Coronary artery (tissue), 2 donors: Measurements from ENCODE around the gene SRSF7.
A peak's percentile ranks its signal among the peaks of the same experiment; 100 is the strongest.

Experiments
- DNase-seq: peaks from one replicate; pipeline ENCODE4 v3.0.0-alpha.2; 2017; ENCODE audit warnings: low spot score
- H3K27ac ChIP-seq, 2 donors: fragments of 200-600 bp; sonication (generic); one replicate each; pipeline ENCODE4 v1.5.1; 2016 to 2019
- H3K4me3 ChIP-seq: fragments of 200-600 bp; sonication (generic); 2 replicates; pipeline ENCODE4 v1.5.1; 2016; ENCODE audit warnings: mild to moderate bottlenecking, moderate library complexity
- CTCF ChIP-seq: fragments of 200-600 bp; sonication (generic); IDR thresholded peaks from one replicate; pipeline ENCODE4 v1.5.1; 2019; ENCODE audit warnings: antibody characterized with exemption

SRSF7 gene

DNA sequence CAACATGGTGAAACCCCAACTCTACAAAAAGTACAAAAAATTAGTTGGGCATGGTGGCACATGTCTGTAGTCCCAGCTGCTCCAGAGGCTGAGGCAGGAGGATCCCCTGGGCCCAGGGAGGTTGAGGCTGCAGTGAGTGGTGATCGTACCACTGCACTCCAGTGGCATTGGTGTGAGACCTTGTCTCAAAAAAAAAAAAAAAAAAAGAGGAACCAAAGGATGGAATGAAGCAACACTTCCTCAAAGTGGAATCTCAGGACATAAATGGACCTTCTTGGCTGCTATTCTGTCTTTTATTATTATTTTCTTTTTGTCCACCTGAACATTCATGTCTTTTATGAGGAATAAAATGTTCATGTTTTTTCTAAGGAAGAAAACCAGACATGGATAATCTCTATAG is 40.6 kb upstream of the SRSF7 start:
- H3K4me3 ChIP-seq, result no peak overlapping the region
- DNase-seq, result no peak
- TF ChIP-seq CTCF, result no peak
- H3K27ac ChIP-seq, result no peak overlapping the region

DNA sequence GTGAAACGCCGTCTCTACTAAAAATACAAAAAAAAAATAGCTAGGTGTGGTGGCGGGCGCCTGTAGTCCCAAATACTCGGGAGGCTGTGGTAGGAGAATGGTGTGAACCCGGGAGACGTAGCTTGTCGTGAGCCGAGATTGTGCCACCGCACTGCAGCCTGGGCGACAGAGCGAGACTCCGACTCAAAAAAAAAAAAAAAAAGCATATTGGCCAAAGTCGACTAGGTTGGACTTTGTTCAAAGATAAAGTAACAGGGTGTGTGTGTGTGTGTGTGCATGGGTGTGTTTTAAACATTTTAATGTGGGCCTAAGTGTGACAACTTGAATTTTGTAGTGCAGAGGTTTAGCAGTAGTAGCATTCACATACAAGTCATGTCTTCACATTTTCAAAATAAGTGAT is 38.5 kb upstream of the SRSF7 start:
- H3K27ac ChIP-seq, result no peak overlapping the region

DNA sequence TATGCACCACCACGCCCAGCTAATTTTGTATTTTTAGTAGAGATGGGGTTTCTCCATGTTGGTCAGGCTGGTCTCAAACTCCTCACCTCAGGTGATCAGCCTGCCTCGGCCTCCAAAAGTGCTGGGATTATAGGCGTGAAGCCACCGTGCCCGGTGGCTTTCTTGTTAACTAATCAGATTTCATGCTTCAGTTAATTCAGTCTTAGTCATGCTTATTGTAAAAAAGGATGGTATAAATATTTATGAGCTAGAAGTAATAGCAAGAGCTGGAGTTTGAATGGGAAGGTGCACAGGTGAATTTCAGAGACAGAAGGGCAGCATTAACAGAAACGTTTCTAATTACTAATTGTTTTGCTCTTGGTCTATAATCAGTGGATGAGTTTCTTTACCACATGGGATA is 37.1 kb upstream of the SRSF7 start:
- DNase-seq, result no peak
- Histone ChIP-seq H3K4me3 (no peak overlapping the region), H3K27ac (no peak overlapping the region)
- no peak for TF ChIP-seq CTCF

More for the DNA sequence above, 38.5 kb upstream of the SRSF7 start:
- no peak for TF ChIP-seq CTCF
- H3K4me3 ChIP-seq, result no peak overlapping the region
- no peak for DNase-seq

DNA sequence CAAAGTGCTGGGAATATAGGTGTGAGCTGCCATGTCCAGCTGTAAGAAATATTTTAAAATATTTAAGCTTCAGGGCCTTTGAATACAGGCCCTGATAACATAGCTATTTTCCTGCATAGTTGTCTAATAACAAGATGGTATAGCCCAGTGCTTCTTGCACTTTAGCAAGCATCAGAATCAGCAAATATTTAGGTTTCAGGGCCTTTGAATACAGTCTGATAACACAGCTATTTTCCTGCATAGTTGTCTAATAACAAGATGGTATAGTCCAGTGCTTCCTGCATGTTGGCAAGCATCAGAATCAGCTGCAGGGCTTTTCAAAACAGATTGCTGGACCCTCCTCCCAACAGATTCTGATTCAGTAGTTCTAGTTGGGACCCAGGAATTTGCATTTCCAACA is 32.4 kb upstream of the SRSF7 start:
- TF ChIP-seq CTCF, result no peak
- no peak overlapping the region for H3K27ac ChIP-seq
- no peak for DNase-seq
- no peak overlapping the region for H3K4me3 ChIP-seq

- no peak for DNase-seq
- peak overlapping the region in 1 of 2 donors; percentile 62 for H3K27ac ChIP-seq
- peak overlapping the region; percentile 70 for H3K4me3 ChIP-seq
- no peak for TF ChIP-seq CTCF
Observed at GRCh38 chr2:38778687-38779082, 27.5 kb upstream of the SRSF7 start.

DNA sequence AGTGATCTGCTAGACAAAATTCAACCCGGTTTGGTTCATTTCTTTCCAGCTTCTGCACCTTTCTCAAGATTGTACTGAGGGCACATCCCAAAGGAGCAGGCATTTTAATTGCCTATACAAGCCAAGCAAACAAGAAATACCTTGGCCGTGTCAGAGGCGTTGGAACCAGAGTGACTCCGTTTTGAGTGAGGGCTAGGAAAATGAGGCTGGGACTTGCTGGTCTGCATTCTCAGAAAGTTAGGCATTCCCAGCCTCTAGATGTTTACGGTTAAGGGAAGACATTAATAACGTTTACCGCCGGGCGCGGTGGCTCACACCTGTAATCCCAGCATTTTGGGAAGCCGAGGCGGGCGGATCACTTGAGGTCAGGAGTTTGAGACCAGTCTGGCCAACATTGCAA is 25.4 kb upstream of the SRSF7 start:
- H3K4me3 ChIP-seq, result no peak overlapping the region
- H3K27ac ChIP-seq, result no peak overlapping the region
- TF ChIP-seq CTCF, result no peak
- no peak for DNase-seq

DNA sequence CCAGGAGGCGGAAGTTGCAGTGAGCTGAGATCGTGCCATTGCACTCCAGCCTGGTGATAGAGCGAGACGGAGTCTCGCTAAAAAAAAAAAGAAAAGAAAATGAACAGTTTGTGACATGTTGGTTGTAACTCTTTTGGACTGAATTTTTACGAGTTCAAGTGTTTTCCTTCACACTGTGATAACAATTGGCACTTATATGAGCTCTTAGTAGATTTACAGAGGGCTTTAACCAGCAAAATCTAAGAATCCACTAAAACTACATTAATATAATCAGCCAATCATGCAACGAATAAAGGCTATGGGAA is 24.7 kb upstream of the SRSF7 start:
- TF ChIP-seq CTCF, result no peak
- no peak for DNase-seq
- Histone ChIP-seq H3K4me3 (no peak overlapping the region), H3K27ac (no peak overlapping the region)
